GM18873 (cell line): ENCODE data around the gene NECAB2.
"Not testable (repeated sequence)": the region's sequence is repeated elsewhere in the genome, so short reads cannot be mapped to it uniquely, and the experiment has no call there.

Experiments used
- ATAC-seq: cut with Tn5 transposase; IDR thresholded peaks from one replicate; pipeline ENCODE4 v1.9.1; 2021; ENCODE audit warnings: mild to moderate bottlenecking, moderate library complexity, moderate number of reproducible peaks; ENCODE audit not compliant: unreplicated experiment, low FRiP score

Gene NECAB2

DNA sequence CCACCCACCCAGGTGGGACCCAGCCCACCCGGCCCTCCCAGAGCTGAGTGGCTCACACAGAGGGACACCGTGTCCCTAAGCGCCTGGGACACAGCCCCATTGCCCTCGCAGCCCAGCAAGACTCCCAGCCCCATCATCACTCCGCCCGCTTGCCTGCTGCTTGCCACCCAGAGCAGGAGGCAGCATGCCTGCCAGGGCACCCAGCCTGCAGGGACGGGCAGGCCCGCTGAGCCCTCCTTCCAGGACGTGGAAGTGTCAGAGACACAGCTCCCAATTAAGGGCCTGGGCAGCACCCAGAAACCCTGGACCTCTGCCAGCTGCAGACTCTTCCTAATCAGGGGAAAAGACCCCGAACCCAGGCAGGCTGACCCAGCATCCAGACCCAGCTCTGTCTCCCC, 32.2 kb upstream of the NECAB2 start:
- no peak for ATAC-seq

DNA sequence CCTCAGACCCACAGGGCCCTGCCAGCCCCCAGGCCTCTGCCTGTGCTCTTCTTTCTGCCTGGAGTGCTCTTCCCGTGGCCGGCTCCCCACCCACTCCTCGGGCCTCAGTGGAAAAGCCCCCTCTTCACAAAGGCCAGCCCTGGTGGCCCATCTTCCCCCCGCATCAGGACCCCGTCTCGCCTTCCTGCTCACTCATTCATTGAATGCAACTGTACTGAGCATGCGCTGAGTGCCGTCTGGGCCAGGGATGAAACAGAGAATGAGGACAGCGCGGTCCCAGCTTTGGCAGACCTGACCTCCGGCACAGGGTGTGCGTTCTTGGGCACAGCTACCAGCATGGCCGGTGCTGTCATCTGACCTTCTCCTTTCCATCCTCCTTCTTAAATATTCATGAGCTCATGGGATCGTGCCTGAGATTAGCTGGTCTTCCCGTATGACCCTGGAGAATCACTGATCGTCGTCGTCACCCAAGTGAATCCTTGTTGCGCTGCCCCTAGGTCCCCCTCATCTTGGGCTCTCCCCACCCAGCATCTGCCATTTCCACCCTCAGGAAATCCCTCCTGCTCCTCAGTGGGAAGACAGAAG, 31.4 kb upstream of the NECAB2 start:
- ATAC-seq = no peak

DNA sequence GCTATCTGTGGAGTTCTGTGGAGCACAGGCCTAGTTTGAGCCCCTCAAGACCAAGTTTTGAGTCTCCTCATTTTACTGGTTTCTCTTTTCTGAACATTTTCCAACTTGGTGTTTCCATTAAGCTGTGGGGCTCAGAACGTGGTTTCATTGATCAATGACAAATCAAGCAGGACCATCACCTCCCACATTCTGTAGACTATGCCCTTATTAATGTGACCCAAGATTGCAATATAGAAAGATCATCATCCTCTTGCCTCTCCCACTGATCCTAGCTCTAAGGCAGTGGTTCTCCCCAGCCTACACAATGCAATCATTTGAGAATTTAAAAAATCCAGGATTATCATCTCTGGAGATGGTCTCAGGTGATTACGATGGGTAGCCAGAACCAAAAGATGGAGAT, 30.8 kb upstream of the NECAB2 start:
- no peak for ATAC-seq

DNA sequence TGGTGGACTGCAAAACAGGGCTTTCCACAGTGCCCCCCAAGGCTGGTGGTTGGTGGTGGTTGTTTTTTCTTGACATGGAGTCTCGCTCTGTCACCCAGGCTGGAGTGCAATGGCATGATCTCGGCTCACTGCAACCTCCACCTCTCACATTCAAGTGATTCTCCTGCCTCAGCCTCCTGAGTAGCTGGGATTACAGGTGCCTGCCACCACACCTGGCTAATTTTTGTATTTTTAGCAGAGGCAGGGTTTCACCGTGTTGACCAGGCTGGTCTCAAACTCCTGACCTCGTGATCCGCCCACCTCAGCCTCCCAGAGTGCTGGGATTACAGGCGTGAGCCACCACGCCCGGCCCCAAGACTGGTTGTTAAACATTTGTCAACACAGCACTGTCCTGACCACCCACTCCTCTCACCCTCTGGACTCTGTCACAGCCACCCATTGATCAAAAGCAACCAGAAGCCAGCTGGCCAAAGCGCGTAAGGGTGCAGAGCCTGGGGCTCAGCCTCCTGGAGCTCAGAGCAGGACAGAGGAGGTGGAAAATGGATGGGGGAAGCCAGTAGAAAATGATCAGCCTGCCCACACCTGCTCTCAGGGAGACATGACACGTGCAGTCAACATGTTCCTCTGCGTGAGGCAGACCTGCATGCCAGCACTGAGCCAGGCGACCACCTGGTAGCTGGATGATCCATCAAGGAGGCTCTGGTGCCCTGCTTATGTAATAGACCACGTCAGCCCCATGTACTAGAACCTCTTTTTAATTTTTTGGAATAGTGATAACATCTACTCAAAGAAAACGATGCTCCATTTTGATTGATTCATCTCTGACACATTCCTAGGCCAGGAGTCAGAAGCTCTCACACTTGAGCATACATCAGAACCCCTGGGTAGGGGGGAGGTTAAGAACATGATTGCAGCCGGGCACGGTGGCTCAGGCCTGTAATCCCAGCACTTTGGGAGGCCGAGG, 29.8 kb upstream of the NECAB2 start:
- ATAC-seq = no peak

DNA sequence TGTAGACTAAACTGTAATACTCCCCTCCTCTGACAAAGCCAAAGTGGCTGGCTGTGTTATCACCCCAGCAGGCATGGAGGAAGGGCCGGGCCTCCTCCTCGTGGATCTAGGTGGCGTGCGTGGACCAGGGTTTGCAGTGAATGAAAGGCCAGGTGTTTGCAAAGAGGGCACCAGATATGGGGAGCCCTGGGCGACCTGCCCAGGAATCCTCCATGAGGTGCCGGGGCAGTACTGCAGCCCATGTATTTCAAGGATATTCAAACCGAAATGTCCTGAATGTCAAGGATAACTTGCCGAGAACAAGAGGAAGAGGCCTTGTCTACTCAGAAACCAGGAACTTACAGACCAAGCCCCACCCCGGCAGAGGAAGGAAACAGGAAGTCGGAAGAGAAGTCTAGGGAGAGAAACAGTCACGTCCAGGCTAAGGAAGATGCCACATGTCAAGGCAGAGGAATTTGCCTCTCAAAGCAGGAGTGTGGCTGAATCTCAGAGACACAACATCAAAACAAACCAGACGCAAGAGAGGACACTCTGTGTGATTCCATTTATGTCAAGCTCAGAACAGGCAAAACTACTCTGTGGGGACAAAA, 28.7 kb upstream of the NECAB2 start:
- ATAC-seq = no peak

DNA sequence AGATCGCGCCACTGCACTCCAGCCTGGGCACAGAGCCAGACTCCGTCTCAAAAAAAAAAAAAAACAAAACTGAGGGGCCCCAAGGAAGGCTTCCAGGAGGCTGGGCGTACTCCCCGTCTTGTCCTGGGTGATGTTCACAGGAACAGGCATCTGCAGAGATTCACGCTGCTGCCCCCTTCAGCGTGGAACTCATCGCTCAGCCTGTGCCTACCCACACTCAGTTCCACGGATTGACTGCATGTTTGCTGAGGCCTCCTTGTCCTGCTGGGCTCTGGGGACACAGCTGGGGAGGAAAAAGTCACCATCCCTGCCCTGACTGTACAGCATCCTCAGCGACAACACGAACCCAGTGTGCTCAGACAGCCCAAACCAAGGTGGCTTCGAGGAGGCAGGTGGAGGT, 27.9 kb upstream of the NECAB2 start:
- ATAC-seq = no peak

DNA sequence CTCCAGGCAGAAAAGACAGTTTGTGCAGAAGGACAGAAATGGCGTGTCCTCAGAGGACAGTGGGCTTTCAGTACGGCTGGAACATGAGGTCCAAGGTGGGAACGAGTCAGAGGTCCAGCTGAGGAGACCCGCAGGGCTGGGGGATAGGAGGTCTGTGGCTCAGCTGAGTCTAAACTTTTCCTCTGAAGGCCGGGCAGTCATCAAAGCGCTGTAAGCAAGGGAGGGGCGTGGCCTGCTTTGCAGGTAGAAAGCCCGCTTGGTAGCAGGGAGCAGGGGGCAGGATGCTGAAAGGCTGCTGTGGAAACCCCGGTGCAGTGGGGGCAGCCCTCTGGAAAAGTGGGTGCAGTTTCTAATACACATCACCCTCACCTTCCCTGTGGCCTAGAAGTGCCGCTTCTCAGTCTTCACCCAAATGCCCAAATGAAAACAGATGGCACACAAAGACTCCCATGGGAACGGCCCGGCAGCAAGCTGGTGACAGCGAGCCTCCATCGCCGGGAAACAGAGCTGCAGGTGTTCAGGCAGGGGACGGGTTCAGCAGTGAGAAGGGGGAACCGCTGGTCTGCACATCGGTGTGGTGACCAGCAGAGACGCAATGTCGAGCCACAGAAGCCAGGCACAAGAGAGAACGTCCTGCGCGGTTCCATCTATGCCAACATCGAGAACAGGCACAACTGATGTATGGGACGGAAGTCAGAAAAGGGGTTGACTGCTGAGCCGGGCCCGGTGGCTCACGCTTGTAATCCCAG, 27.2 kb upstream of the NECAB2 start:
- no peak for ATAC-seq

DNA sequence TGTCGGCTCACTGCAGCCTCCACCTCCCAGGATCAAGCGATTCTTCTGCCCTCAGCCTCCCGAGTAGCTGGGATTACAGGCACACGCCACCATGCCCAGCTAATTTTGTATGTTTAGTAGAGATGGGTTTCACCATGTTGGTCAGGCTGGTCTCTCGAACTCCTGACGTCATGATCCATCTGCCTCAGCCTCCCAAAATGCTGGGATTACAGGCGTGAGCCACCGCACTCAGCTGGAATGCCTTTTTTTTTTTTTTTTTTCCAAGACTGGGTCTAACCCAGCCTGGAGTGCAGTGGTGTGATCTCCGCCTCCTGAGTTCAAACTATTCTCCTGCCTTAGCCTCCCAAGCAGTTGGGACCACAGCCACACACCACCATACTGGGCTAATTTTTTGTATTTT, 26.5 kb upstream of the NECAB2 start:
- not testable (repeated sequence) for ATAC-seq

DNA sequence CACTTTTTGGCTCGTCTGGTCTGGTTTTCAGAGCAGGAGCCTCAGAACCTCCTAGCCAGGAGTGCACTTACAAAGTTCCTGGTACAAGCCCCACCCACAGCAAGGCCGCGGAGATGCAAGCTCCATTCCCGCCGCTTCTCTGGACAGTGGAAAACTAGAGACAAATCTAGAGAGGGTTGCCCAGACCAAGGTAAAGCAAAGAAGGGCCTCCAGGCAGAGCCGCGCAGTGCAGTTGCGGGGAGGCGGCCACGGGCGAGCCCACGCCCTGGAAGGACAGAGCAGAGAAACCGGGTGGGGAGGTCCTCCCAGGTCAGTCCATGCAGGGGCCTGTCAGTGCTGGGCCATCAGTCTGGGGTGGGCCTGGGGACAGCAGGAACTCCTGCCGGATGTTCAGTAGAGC, 26.0 kb upstream of the NECAB2 start:
- no peak for ATAC-seq

DNA sequence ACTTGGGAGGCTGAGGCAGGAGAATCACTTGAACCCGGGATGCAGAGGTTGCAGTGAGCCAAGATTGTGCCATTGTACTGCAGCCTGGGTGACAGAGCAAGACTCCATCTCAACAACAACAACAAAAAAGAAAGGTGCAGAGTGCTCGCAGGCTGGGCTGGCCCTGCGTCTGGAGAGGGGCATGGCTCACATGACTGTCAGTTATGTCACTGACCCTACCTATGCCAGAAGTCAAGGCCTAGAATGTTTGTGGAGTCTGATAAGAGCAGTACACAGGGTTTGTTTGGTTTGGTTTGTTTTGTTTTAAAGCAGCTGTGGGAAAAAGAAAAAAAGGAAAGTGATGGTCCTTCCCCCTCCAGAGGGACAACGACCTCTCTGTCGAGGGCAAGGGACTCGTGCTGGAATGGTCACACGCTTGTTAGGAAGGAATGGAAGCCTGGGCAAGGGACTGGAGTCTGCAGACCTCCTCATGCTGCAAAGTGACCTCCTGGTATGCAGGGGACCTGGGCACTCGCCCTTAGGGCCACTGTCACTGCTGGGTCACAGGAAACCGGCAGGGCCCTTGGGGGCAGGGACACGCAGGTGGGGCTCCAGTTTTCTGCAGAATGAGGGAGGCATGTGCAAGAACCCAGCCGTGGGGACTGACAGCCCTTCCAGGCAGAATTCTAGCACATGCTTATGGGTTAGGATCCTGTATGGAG, 25.1 kb upstream of the NECAB2 start:
- ATAC-seq = no peak

DNA sequence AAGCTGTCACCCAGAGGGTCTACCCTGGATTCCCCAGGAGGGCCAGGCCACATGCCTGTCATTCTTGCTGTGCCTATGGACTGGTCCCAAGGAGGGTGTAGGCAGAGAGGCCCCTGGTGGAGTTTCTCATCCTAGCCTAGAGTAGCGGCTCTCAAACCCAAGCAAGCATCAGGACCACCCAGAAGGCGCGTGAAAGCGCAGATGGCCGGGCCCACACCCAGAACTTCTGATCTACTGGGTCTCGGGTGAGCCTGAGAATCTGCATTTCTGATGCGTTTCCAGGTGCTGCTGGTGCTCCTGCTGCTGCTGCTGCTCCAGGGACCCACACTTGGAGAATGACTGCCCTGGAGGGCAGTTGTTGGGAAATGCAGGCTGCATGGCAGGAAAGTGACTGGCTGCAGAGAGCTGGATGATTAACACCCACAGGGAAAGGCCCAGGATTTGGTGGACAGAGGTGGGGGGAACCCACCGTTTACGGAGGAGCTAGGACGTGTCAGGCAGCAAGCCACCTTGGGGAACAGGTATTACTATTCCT, 24.5 kb upstream of the NECAB2 start:
- ATAC-seq = no peak

DNA sequence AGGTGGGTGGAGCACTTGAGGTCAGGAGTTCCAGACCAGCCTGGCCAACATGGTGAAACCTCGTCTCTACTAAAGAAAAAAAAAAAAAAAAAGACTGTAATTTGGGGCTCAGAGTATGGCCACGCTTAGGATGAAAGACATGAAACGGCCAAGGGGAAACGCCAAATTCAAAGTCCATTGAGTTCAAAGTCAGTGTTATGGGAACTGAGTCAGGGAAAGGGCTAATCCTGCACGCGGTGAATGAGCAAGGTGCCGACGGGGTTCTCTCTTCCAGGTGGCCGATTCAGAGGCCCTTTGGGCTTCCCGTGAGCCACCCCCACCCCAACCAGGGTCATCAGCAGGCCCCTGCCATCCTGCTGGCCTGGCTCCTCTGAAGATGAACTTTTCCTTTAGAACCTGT, 22.5 kb upstream of the NECAB2 start:
- ATAC-seq = no peak

DNA sequence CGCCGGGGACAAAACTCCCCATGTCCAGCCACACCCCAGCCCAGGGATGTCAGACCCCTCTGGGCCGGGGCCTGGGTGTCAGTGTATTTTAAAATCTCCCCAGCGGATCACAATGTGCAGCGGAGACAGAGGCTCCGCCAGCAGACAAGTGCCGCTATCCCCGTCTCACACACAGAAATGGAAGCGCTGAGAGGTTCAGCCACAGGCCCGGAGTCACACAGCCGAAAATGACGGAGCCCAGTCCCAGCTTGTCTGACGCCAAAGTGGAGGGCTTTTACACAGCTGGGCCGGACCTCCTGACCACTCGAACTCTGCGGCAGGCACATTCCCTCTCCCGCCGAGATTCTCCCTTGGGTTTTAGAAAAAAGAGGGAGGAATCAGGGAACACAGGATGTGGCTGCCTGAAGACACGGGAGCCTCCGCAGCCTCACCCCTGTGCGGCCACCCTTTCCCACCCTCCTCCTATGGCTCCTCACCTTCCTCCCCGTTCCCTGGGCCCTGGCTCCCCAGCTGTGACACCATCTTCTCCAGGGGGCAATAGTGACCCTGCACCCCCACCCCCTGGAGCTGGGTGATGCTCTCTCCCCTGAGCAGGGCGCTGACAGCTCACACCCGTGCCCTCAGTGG, 21.8 kb upstream of the NECAB2 start:
- ATAC-seq = no peak

DNA sequence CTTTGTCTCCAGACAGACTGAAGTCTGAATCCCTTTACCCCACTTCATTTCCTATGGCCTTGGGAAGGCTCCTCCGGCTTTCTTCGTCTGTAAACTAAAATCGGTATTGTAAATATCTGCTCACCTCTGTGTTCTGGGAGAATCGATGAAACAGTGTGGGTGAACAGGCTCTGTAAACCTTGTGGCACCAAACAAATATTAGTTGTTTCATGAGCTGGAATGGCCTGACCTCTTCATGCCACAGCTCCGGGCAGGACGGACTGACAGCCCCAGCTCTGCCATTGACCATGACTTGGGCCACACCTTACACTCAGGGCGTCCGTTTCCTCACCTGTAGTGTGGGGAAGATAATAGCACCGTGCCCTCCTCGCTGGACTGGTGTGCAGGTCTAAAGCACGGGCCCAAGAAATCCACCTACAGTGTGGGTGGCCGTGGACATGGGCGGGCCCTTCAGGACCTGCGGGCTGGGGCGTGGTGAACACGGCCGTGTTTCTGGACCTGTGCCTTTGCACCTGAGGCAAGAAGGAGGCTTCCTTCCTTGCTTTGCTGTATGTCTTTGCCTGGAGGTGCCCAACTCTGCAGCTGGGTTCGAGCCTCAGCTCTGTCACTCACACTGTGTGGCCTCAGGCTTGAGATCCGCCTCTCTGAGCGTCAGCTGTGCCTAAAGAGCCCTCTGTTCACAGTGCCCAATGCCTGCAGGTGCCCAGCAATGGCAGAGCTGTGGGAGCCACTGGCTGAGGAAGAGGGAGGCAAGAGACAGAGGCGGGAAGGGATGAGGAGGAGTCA, 21.1 kb upstream of the NECAB2 start:
- no peak for ATAC-seq

DNA sequence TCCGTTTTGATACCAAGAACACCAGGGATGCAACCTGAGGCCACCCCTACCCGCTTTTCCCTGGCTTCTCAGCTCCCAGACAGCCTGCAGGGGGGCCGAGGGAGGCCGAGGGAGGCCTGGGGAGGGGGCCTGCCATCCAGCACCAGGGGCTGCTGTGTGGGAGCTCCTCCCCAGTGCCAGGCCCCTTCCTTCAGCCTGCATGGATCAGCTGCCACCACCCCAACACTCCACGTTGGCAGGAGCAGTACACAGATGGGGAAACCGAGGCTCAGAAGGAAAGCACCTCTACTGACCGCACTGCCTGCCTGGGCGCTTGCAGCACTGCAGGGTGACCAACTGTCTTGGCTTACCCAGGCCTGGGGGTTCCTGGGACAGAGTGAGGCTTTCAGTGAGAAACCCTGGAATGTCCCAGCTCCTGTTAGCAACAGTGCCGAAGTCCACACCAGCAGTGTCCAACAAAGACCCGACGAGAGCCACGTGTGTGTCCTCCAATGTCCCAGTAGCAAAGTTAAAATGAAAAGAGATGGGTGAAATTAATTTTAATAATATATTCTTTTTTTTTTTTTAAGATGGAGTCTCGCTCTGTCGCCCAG, 20.3 kb upstream of the NECAB2 start:
- ATAC-seq = no peak

DNA sequence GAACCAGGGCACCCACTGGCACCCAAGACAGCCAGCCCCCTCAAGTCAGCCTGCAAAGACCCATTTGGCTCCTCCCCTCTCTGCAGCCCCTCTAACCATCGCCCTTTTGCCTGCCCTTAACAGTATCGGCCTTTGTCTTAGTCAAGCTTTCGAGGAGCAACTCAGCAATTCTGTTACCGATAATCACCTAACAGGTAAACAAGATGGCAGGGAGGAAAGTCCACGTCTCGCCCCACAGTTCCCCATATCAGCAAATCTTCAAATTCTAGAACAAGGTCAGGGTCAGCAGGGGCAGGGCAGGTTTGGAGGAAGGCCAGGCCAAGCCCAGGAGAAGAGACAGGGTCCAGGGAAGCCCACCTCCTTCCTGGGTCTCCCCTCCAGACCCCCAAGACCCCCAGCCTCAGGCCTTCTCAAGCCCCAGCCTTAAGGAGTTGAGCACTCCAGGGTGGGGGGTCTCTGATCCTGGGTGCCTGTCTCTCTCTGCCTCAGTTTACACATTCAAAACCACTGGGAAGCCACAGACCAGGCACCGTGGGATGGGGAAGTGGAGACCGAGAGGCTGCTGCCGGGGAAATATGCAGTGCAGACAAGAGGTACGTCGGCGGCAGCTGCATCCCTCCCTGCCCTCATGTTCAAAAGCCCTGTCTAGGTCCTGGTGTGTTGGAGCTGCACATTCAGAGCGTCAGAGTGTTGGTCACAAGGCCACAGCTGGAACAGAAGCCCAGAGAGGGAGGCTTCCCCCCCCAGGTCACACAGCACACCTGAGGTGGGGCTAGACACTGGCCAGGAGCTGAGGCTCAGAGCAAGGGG, 18.9 kb upstream of the NECAB2 start:
- no peak for ATAC-seq

DNA sequence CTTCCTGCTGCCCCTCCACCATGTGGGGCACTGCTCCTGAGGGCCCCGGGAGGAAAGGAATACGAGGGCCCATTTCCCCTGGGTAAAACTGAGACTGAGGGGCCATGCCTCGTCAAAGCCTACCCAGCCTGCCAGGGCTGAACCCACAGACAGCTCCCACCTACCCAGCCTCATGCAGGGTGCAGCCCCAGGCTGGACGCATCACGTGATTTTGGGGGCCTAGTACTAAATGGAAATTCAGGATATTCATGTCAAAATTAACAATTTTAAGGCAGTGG, 18.4 kb upstream of the NECAB2 start:
- ATAC-seq = no peak

DNA sequence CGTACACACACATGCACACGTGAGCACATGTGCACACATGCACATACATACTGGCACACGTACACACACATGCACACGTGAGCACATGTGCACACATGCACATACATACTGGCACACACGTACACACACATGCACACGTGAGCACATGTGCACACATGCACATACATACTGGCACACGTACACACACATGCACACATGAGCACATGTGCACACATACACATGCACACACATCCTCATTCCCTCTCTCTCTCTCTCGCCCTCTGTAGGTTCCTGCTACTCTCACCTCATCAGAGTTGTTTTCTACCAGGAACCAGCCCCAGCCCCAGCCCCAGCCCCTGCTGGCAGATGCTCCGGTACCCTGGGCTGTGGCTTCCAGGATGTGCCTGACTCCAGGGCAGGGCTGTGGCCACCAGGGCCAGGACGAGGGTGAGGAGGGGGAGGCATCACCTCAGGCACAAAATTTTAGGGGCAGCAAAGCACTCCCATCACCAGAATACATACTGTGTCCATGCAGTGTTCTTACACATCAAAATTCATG, 17.1 kb upstream of the NECAB2 start:
- not testable (repeated sequence) for ATAC-seq
